OCI-LY7 (cell line): Measurements from ENCODE around the gene ALG8.

ENCODE experiments used
- CTCF ChIP-seq: fragments of 200-600 bp; sonication (generic); conservative IDR thresholded peaks from 2 replicates; pipeline ENCODE4 v1.5.1; 2014; ENCODE audit warnings: mild to moderate bottlenecking, antibody characterized with exemption, low read length, moderate library complexity, mixed read lengths
- EZH2phosphoT487 ChIP-seq: fragments of 200-600 bp; sonication (generic); IDR thresholded peaks from 2 replicates; pipeline ENCODE4 v1.6.1; 2018; ENCODE audit warnings: low read depth, borderline replicate concordance, mild to moderate bottlenecking, mixed run types, antibody characterized with exemption, low read length, moderate library complexity, mixed read lengths

GRCh38 chr11:78127403-78127802 is 12.0 kb downstream of the ALG8 start:
- TF ChIP-seq CTCF (no peak), EZH2phosphoT487 (no peak)
